Measurements from ENCODE around the gene TRIM31.
"Not testable (repeated sequence)": the region's sequence is repeated elsewhere in the genome, so short reads cannot be mapped to it uniquely, and the experiment has no call there.

The TRIM31 gene

GRCh38 chr6:30129265-30130178 lies 16.6 kb upstream of the TRIM31 start:
- Histone ChIP-seq H3K9me3 (ENCODE audit: low read length) (no peaks in the 10 kb centered on the region), H3K27me3 (ENCODE audit: control insufficient read depth in 1 of 2, insufficient read depth in 2 of 2, low read length in 2 of 2) (peaks cover 40 to 51% of the 10 kb centered on the region in 2 donors), H3K4me3 (ENCODE audit: low read depth in 1 of 2, low read length in 2 of 2) (no peak overlapping the region), H3K9ac (ENCODE audit: low read length) (no peak overlapping the region), H3K4me1 (ENCODE audit: insufficient read depth, low read length) (no peaks in the 10 kb centered on the region), H3K27ac (ENCODE audit: low read depth, low read length) (no peak overlapping the region), H3K36me3 (ENCODE audit: insufficient read depth, low read length) (no peaks in the 10 kb centered on the region)

- H3K4me1 ChIP-seq (ENCODE audit: insufficient read depth, low read length), result no peaks in the 10 kb centered on the region
- no peaks in the 10 kb centered on the region for H3K9me3 ChIP-seq (ENCODE audit: low read length)
- no peaks in the 10 kb centered on the region for H3K36me3 ChIP-seq (ENCODE audit: insufficient read depth, low read length)
- H3K27me3 ChIP-seq (ENCODE audit: control insufficient read depth in 1 of 2, insufficient read depth in 2 of 2, low read length in 2 of 2), result peaks cover 40 to 49% of the 10 kb centered on the region in 2 donors
- H3K4me3 ChIP-seq (ENCODE audit: low read depth in 1 of 2, low read length in 2 of 2), result no peak overlapping the region
- H3K27ac ChIP-seq (ENCODE audit: low read depth, low read length), result no peak overlapping the region
- no peak overlapping the region for H3K9ac ChIP-seq (ENCODE audit: low read length)
These were observed 14.6 kb upstream of the TRIM31 start for GRCh38 chr6:30127238-30128093.

GRCh38 chr6:30122515-30122914 lies 9.6 kb upstream of the TRIM31 start:
- H3K4me1 ChIP-seq (ENCODE audit: insufficient read depth, low read length), result no peaks in the 10 kb centered on the region

GRCh38 chr6:30121446-30122366 lies 8.8 kb upstream of the TRIM31 start:
- no peaks in the 10 kb centered on the region for H3K4me1 ChIP-seq (ENCODE audit: insufficient read depth, low read length)
- H3K9ac ChIP-seq (ENCODE audit: low read length), result no peak overlapping the region
- H3K27me3 ChIP-seq (ENCODE audit: control insufficient read depth in 1 of 2, insufficient read depth in 2 of 2, low read length in 2 of 2), result peaks cover 0 to 12% of the 10 kb centered on the region in 2 donors
- H3K9me3 ChIP-seq (ENCODE audit: low read length), result no peaks in the 10 kb centered on the region
- no peak overlapping the region for H3K4me3 ChIP-seq (ENCODE audit: low read depth in 1 of 2, low read length in 2 of 2)
- no peaks in the 10 kb centered on the region for H3K36me3 ChIP-seq (ENCODE audit: insufficient read depth, low read length)
- no peak overlapping the region for H3K27ac ChIP-seq (ENCODE audit: low read depth, low read length)

More at GRCh38 chr6:30122515-30122914, 9.6 kb upstream of the TRIM31 start:
- Histone ChIP-seq H3K27ac (ENCODE audit: low read depth, low read length) (no peak overlapping the region), H3K4me3 (ENCODE audit: low read depth in 1 of 2, low read length in 2 of 2) (no peak overlapping the region), H3K9ac (ENCODE audit: low read length) (no peak overlapping the region), H3K36me3 (ENCODE audit: insufficient read depth, low read length) (no peaks in the 10 kb centered on the region), H3K27me3 (ENCODE audit: control insufficient read depth in 1 of 2, insufficient read depth in 2 of 2, low read length in 2 of 2) (peaks cover 7 to 16% of the 10 kb centered on the region in 2 donors), H3K9me3 (ENCODE audit: low read length) (no peaks in the 10 kb centered on the region)

- not testable (repeated sequence) for H3K27ac ChIP-seq (ENCODE audit: low read depth, low read length); H3K9ac ChIP-seq (ENCODE audit: low read length); H3K4me3 ChIP-seq (ENCODE audit: low read depth in 1 of 2, low read length in 2 of 2); H3K36me3 ChIP-seq (ENCODE audit: insufficient read depth, low read length); H3K4me1 ChIP-seq (ENCODE audit: insufficient read depth, low read length); H3K27me3 ChIP-seq (ENCODE audit: control insufficient read depth in 1 of 2, insufficient read depth in 2 of 2, low read length in 2 of 2); H3K9me3 ChIP-seq (ENCODE audit: low read length)
These were observed 5.8 kb upstream of the TRIM31 start for GRCh38 chr6:30118691-30119090.

GRCh38 chr6:30116724-30117123 lies 3.8 kb upstream of the TRIM31 start:
- no peaks in the 10 kb centered on the region for H3K36me3 ChIP-seq (ENCODE audit: insufficient read depth, low read length)
- H3K9me3 ChIP-seq (ENCODE audit: low read length), result no peaks in the 10 kb centered on the region
- H3K4me1 ChIP-seq (ENCODE audit: insufficient read depth, low read length), result no peaks in the 10 kb centered on the region
- peaks cover 4 to 5% of the 10 kb centered on the region in 2 donors for H3K27me3 ChIP-seq (ENCODE audit: control insufficient read depth in 1 of 2, insufficient read depth in 2 of 2, low read length in 2 of 2)
- H3K4me3 ChIP-seq (ENCODE audit: low read depth in 1 of 2, low read length in 2 of 2), result no peak overlapping the region
- H3K27ac ChIP-seq (ENCODE audit: low read depth, low read length), result no peak overlapping the region
- H3K9ac ChIP-seq (ENCODE audit: low read length), result no peak overlapping the region

GRCh38 chr6:30113841-30114240 lies 951 bp upstream of the TRIM31 start:
- Histone ChIP-seq H3K4me1 (ENCODE audit: insufficient read depth, low read length) (no peaks in the 10 kb centered on the region), H3K27ac (ENCODE audit: low read depth, low read length) (no peak overlapping the region), H3K4me3 (ENCODE audit: low read depth in 1 of 2, low read length in 2 of 2) (no peak overlapping the region), H3K9me3 (ENCODE audit: low read length) (no peaks in the 10 kb centered on the region), H3K9ac (ENCODE audit: low read length) (no peak overlapping the region), H3K36me3 (ENCODE audit: insufficient read depth, low read length) (no peaks in the 10 kb centered on the region), H3K27me3 (ENCODE audit: control insufficient read depth in 1 of 2, insufficient read depth in 2 of 2, low read length in 2 of 2) (peaks cover 10 to 23% of the 10 kb centered on the region in 2 donors)

GRCh38 chr6:30112402-30112994 lies 392 bp downstream of the TRIM31 start:
- no peaks in the 10 kb centered on the region for H3K9me3 ChIP-seq (ENCODE audit: low read length)
- no peak overlapping the region for H3K4me3 ChIP-seq (ENCODE audit: low read depth in 1 of 2, low read length in 2 of 2)
- no peak overlapping the region for H3K9ac ChIP-seq (ENCODE audit: low read length)
- no peaks in the 10 kb centered on the region for H3K4me1 ChIP-seq (ENCODE audit: insufficient read depth, low read length)
- H3K36me3 ChIP-seq (ENCODE audit: insufficient read depth, low read length), result no peaks in the 10 kb centered on the region
- H3K27ac ChIP-seq (ENCODE audit: low read depth, low read length), result no peak overlapping the region
- peaks cover 18 to 28% of the 10 kb centered on the region in 2 donors for H3K27me3 ChIP-seq (ENCODE audit: control insufficient read depth in 1 of 2, insufficient read depth in 2 of 2, low read length in 2 of 2)

GRCh38 chr6:30111266-30111856 lies 1.5 kb downstream of the TRIM31 start:
- H3K9me3 ChIP-seq (ENCODE audit: low read length), result no peaks in the 10 kb centered on the region
- no peak overlapping the region for H3K27ac ChIP-seq (ENCODE audit: low read depth, low read length)
- no peak overlapping the region for H3K9ac ChIP-seq (ENCODE audit: low read length)
- H3K4me1 ChIP-seq (ENCODE audit: insufficient read depth, low read length), result no peaks in the 10 kb centered on the region
- no peak overlapping the region for H3K4me3 ChIP-seq (ENCODE audit: low read depth in 1 of 2, low read length in 2 of 2)
- H3K36me3 ChIP-seq (ENCODE audit: insufficient read depth, low read length), result no peaks in the 10 kb centered on the region
- peaks cover 20 to 28% of the 10 kb centered on the region in 2 donors for H3K27me3 ChIP-seq (ENCODE audit: control insufficient read depth in 1 of 2, insufficient read depth in 2 of 2, low read length in 2 of 2)

- no peak overlapping the region for H3K4me3 ChIP-seq (ENCODE audit: low read depth in 1 of 2, low read length in 2 of 2)
- no peaks in the 10 kb centered on the region for H3K36me3 ChIP-seq (ENCODE audit: insufficient read depth, low read length)
- H3K9me3 ChIP-seq (ENCODE audit: low read length), result peaks cover 5% of the 10 kb centered on the region
- no peak overlapping the region for H3K9ac ChIP-seq (ENCODE audit: low read length)
- H3K27ac ChIP-seq (ENCODE audit: low read depth, low read length), result no peak overlapping the region
- peaks cover 26 to 37% of the 10 kb centered on the region in 2 donors for H3K27me3 ChIP-seq (ENCODE audit: control insufficient read depth in 1 of 2, insufficient read depth in 2 of 2, low read length in 2 of 2)
- peaks cover 27% of the 10 kb centered on the region for H3K4me1 ChIP-seq (ENCODE audit: insufficient read depth, low read length)
These were observed 8.2 kb downstream of the TRIM31 start for GRCh38 chr6:30104661-30105060.
